ENCODE data around the gene LSM14A.

The LSM14A gene

GRCh38 chr19:34213283-34213682 lies 41.0 kb downstream of the LSM14A start:
- TF ChIP-seq ZBTB44 (tag by site-specific recombination; IDR thresholded peaks at IDR 0.05) (0 out of 2 replicates have a peak, but pooled peaks have one; percentile 2), ZNF501 (tag by site-specific recombination; IDR thresholded peaks at IDR 0.05) (no peak)
- no peak overlapping the region for H3K27ac ChIP-seq (ENCODE audit: extremely low read depth, low read depth, low read length)
- CTCF ChIA-PET: interaction anchor here (0.6 kb wide), 1 partner anchor 30 kb away, joined by 3 read pairs; no protein-coding TSS in a partner anchor
- no peak overlapping the region for H3K4me3 ChIP-seq (ENCODE audit: low read depth, low read length)
- POLR2A ChIA-PET: no interaction called here
- peaks cover 18% of the 10 kb centered on the region for H3K4me1 ChIP-seq (ENCODE audit: control insufficient read depth, insufficient read depth, low read length)
- H3K36me3 ChIP-seq (ENCODE audit: control insufficient read depth in 2 of 2, insufficient read depth in 1 of 2, low read length in 2 of 2): peaks cover 61 to 93% of the 10 kb centered on the region in 2 experiments
- H3K9me3 ChIP-seq (ENCODE audit: control insufficient read depth, insufficient read depth, low read depth, low read length): no peaks in the 10 kb centered on the region

- ChIA-PET CTCF (interaction anchor here (0.6 to 0.7 kb wide), 3 partner anchors 30 to 215 kb away, joined by 3 read pairs; no protein-coding TSS in a partner anchor), POLR2A (no interaction called here)
- H3K4me3 ChIP-seq (ENCODE audit: low read depth, low read length): no peak overlapping the region
- H3K36me3 ChIP-seq (ENCODE audit: control insufficient read depth in 2 of 2, insufficient read depth in 1 of 2, low read length in 2 of 2): peaks cover 56 to 85% of the 10 kb centered on the region in 2 experiments
- H3K4me1 ChIP-seq (ENCODE audit: control insufficient read depth, insufficient read depth, low read length): peaks cover 25% of the 10 kb centered on the region
- no peaks in the 10 kb centered on the region for H3K9me3 ChIP-seq (ENCODE audit: control insufficient read depth, insufficient read depth, low read depth, low read length)
- no peak overlapping the region; the same call in 1 of the 2 replicates for H3K27ac ChIP-seq (ENCODE audit: extremely low read depth, low read depth, low read length)
- TF ChIP-seq ZNF366 (tag by site-specific recombination; conservative IDR thresholded peaks at IDR 0.05) (peak; percentile 44), ZNF473 (tag by site-specific recombination; IDR thresholded peaks at IDR 0.05) (no peak), ZNF670 (tag by site-specific recombination; IDR thresholded peaks at IDR 0.05; ENCODE audit: low read depth) (no peak), SALL2 (tag by site-specific recombination; IDR thresholded peaks at IDR 0.05; ENCODE audit: borderline replicate concordance) (no peak), ZNF292 (tag by site-specific recombination; IDR thresholded peaks at IDR 0.05; ENCODE audit: borderline replicate concordance, low read depth) (no peak; the same call in 1 of the 2 replicates), KLF10 (tag by site-specific recombination; IDR thresholded peaks at IDR 0.05) (no peak), ZNF701 (tag by site-specific recombination; IDR thresholded peaks at IDR 0.05) (no peak), REPIN1 (tag by site-specific recombination; IDR thresholded peaks at IDR 0.05; ENCODE audit: low read depth) (peak; percentile 86; the same call in 1 of the 2 replicates), ZNF211 (tag by site-specific recombination; IDR thresholded peaks at IDR 0.05; ENCODE audit: low read depth) (no peak), FEZF1 (tag by site-specific recombination; IDR thresholded peaks at IDR 0.05) (peak; percentile 70), ZNF266 (tag by site-specific recombination; IDR thresholded peaks at IDR 0.05; ENCODE audit: low read depth) (peak; percentile 98), ZSCAN30 (tag by site-specific recombination; IDR thresholded peaks at IDR 0.05) (no peak), ZNF660 (tag by site-specific recombination; IDR thresholded peaks at IDR 0.05) (no peak), ZNF514 (tag by site-specific recombination; IDR thresholded peaks at IDR 0.05) (peak; percentile 91), ZFP41 (tag by site-specific recombination; IDR thresholded peaks at IDR 0.05; ENCODE audit: borderline replicate concordance) (no peak), ZNF354C (tag by site-specific recombination; IDR thresholded peaks at IDR 0.05; ENCODE audit: borderline replicate concordance, low read depth) (0 out of 2 replicates have a peak, but pooled peaks have one; percentile 93), ZBTB7A (tag by site-specific recombination; IDR thresholded peaks at IDR 0.05; ENCODE audit: low read depth) (no peak), ZNF785 (tag by site-specific recombination; IDR thresholded peaks at IDR 0.05) (no peak), ZXDB (tag by site-specific recombination; IDR thresholded peaks at IDR 0.05) (peak; percentile 90), ZNF112 (tag by site-specific recombination; IDR thresholded peaks at IDR 0.05) (no peak), ZBTB48 (tag by site-specific recombination; IDR thresholded peaks at IDR 0.05) (no peak), ZNF169 (tag by site-specific recombination; IDR thresholded peaks at IDR 0.05) (no peak), ZNF561 (tag by site-specific recombination; IDR thresholded peaks at IDR 0.05; ENCODE audit: borderline replicate concordance) (no peak), HOXC10 (CRISPR knock-in tag; IDR thresholded peaks at IDR 0.05) (no peak), MYNN (tag by site-specific recombination; IDR thresholded peaks at IDR 0.05; ENCODE audit: borderline replicate concordance) (no peak)
- TF ChIP-seq, protein P1, sequence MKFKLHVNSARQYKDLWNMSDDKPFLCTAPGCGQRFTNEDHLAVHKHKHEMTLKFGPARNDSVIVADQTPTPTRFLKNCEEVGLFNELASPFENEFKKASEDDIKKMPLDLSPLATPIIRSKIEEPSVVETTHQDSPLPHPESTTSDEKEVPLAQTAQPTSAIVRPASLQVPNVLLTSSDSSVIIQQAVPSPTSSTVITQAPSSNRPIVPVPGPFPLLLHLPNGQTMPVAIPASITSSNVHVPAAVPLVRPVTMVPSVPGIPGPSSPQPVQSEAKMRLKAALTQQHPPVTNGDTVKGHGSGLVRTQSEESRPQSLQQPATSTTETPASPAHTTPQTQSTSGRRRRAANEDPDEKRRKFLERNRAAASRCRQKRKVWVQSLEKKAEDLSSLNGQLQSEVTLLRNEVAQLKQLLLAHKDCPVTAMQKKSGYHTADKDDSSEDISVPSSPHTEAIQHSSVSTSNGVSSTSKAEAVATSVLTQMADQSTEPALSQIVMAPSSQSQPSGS (tag by site-specific recombination; IDR thresholded peaks at IDR 0.05; ENCODE audit: low read depth): no peak
- TF ChIP-seq, protein P2, sequence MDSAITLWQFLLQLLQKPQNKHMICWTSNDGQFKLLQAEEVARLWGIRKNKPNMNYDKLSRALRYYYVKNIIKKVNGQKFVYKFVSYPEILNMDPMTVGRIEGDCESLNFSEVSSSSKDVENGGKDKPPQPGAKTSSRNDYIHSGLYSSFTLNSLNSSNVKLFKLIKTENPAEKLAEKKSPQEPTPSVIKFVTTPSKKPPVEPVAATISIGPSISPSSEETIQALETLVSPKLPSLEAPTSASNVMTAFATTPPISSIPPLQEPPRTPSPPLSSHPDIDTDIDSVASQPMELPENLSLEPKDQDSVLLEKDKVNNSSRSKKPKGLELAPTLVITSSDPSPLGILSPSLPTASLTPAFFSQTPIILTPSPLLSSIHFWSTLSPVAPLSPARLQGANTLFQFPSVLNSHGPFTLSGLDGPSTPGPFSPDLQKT (IDR thresholded peaks at IDR 0.05; ENCODE audit: borderline replicate concordance, low read depth, low read length): no peak
- TF ChIP-seq, protein P3, sequence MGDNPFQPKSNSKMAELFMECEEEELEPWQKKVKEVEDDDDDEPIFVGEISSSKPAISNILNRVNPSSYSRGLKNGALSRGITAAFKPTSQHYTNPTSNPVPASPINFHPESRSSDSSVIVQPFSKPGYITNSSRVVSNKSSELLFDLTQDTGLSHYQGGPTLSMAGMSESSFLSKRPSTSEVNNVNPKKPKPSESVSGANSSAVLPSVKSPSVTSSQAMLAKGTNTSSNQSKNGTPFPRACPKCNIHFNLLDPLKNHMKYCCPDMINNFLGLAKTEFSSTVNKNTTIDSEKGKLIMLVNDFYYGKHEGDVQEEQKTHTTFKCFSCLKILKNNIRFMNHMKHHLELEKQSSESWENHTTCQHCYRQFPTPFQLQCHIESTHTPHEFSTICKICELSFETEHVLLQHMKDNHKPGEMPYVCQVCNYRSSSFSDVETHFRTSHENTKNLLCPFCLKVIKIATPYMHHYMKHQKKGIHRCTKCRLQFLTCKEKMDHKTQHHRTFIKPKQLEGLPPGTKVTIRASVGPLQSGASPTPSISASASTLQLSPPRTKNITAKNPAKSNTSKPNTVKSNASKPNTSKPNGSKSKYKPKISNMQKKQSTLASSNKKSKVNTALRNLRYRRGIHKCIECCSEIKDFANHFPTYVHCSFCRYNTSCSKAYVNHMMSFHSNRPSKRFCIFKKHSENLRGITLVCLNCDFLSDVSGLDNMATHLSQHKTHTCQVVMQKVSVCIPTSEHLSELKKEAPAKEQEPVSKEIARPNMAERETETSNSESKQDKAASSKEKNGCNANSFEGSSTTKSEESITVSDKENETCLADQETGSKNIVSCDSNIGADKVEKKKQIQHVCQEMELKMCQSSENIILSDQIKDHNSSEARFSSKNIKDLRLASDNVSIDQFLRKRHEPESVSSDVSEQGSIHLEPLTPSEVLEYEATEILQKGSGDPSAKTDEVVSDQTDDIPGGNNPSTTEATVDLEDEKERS (tag by site-specific recombination; IDR thresholded peaks at IDR 0.05): no peak
These were observed 41.7 kb downstream of the LSM14A start for GRCh38 chr19:34214040-34214439.
